Endothelial cell of umbilical vein (primary cell): Measurements from ENCODE around the gene CSNK1G2.

Source experiments
- EZH2 ChIP-seq: IDR thresholded peaks from 2 replicates; pipeline ENCODE4 v1.6.1; 2012; ENCODE audit warnings: borderline replicate concordance, low read depth, mild to moderate bottlenecking, moderate library complexity, low read length, inconsistent platforms; ENCODE audit not compliant: severe bottlenecking
- FOS ChIP-seq: IDR thresholded peaks from 2 replicates; pipeline ENCODE4 v1.6.1; 2011; ENCODE audit warnings: mild to moderate bottlenecking, low read length, moderate library complexity, borderline replicate concordance; ENCODE audit not compliant: insufficient read depth
- MAX ChIP-seq: IDR thresholded peaks from 2 replicates; pipeline ENCODE4 v1.6.1; 2011; ENCODE audit not compliant: insufficient read depth, insufficient read length
- MYC ChIP-seq: IDR thresholded peaks from one replicate; pipeline ENCODE4 v1.6.1; 2011; ENCODE audit warnings: mild to moderate bottlenecking, low read depth, low read length
- POLR2A ChIP-seq: IDR thresholded peaks from 2 replicates; pipeline ENCODE4 v1.6.1; 2012; ENCODE audit warnings: low read depth, mild to moderate bottlenecking, control low read depth, low read length
- POLR2AphosphoS5 ChIP-seq: IDR thresholded peaks from 2 replicates; pipeline ENCODE4 v1.6.1; 2012; ENCODE audit warnings: low read depth, mild to moderate bottlenecking, control low read depth, low read length, moderate library complexity; ENCODE audit not compliant: insufficient read depth
- TF ChIP-seq, protein P1 (sequence below), 2 donors: IDR thresholded peaks; 1 replicate in 1 of 2; 2 replicates in 1 of 2; pipeline ENCODE4 v1.5.1; 2011; ENCODE audit warnings: low read length in 2 of 2, mild to moderate bottlenecking in 2 of 2, moderate library complexity in 2 of 2, control low read depth in 1 of 2, inconsistent platforms in 1 of 2, low read depth in 1 of 2; ENCODE audit not compliant: insufficient read depth in 1 of 2; ENCODE audit errors: extremely low read depth in 1 of 2

- TF ChIP-seq, protein P1, sequence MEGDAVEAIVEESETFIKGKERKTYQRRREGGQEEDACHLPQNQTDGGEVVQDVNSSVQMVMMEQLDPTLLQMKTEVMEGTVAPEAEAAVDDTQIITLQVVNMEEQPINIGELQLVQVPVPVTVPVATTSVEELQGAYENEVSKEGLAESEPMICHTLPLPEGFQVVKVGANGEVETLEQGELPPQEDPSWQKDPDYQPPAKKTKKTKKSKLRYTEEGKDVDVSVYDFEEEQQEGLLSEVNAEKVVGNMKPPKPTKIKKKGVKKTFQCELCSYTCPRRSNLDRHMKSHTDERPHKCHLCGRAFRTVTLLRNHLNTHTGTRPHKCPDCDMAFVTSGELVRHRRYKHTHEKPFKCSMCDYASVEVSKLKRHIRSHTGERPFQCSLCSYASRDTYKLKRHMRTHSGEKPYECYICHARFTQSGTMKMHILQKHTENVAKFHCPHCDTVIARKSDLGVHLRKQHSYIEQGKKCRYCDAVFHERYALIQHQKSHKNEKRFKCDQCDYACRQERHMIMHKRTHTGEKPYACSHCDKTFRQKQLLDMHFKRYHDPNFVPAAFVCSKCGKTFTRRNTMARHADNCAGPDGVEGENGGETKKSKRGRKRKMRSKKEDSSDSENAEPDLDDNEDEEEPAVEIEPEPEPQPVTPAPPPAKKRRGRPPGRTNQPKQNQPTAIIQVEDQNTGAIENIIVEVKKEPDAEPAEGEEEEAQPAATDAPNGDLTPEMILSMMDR (IDR thresholded peaks at IDR 0.05; ENCODE audit: extremely low read depth in 1 of 2, insufficient read depth in 1 of 2, low read depth in 1 of 2, low read length in 2 of 2): no peak
- TF ChIP-seq EZH2: no peak
- no peak for TF ChIP-seq POLR2A
- TF ChIP-seq POLR2AphosphoS5: no peak
- no peak for TF ChIP-seq MAX
- no peak for TF ChIP-seq MYC
- no peak for TF ChIP-seq FOS
Observed at GRCh38 chr19:1970806-1971502, 30.0 kb downstream of the CSNK1G2 start.
